Measurements from ENCODE around the gene AXIN2. TPM values are rescaled to one million over a fixed set of nuclear protein-coding genes. Genes with fewer than 3 reads are reported as not detected.

Gene AXIN2
- total RNA-seq, 1 experiment from 2014 or later = 2.4 TPM

- TF ChIP-seq POLR2AphosphoS5 (IDR thresholded peaks at IDR 0.05; ENCODE audit: low read depth, low read length) = no peak
- no peak for TF ChIP-seq REST (IDR thresholded peaks at IDR 0.05; ENCODE audit: insufficient read depth in 1 of 2, low read depth in 2 of 2, low read length in 1 of 2)
- TF ChIP-seq CTCF (IDR thresholded peaks at IDR 0.05) = no peak
- TF ChIP-seq SIN3A (IDR thresholded peaks at IDR 0.05; ENCODE audit: borderline replicate concordance, insufficient read depth, low read depth, low read length) = no peak
- TF ChIP-seq TCF7L2 (IDR thresholded peaks at IDR 0.05; ENCODE audit: low read depth, low read length) = no peak
- H3K36me3 ChIP-seq (ENCODE audit: control insufficient read depth, insufficient read depth, low read length) = no peaks in the 10 kb centered on the region
Observed at GRCh38 chr17:65537343-65537844, 24.1 kb downstream of the AXIN2 start.

GRCh38 chr17:65536573-65537342 is 24.7 kb downstream of the AXIN2 start:
- no peaks in the 10 kb centered on the region for H3K27me3 ChIP-seq (ENCODE audit: control insufficient read depth, insufficient read depth, low read length)
- BruUV-seq (replicated peaks) = no TSS peak
- no peaks in the 10 kb centered on the region for H3K9me3 ChIP-seq (ENCODE audit: control insufficient read depth, insufficient read depth, low read depth, low read length)
- intact Hi-C loops (cut with micrococcal nuclease; ENCODE audit: unreplicated experiment) = no loop called here
- TF ChIP-seq CTCF (IDR thresholded peaks at IDR 0.05) (no peak), TCF7L2 (IDR thresholded peaks at IDR 0.05; ENCODE audit: low read depth, low read length) (no peak), POLR2AphosphoS5 (IDR thresholded peaks at IDR 0.05; ENCODE audit: low read depth, low read length) (no peak), REST (IDR thresholded peaks at IDR 0.05; ENCODE audit: insufficient read depth in 1 of 2, low read depth in 2 of 2, low read length in 1 of 2) (no peak), SIN3A (IDR thresholded peaks at IDR 0.05; ENCODE audit: borderline replicate concordance, insufficient read depth, low read depth, low read length) (no peak)
- DNase-seq (ENCODE audit: low read depth, low spot score) (no peak), ATAC-seq (no peak)
- H3K27ac ChIP-seq (ENCODE audit: low read length) = no peak overlapping the region
- H3K36me3 ChIP-seq (ENCODE audit: control insufficient read depth, insufficient read depth, low read length) = no peaks in the 10 kb centered on the region
- in situ Hi-C loops (cut with HindIII; ENCODE audit: low pct_unique_long_range_greater_than_20kb, low sequenced_read_pairs) = no loop called here
- CTCF ChIA-PET = no interaction called here
- POLR2A ChIA-PET = no interaction called here
- H3K4me3 ChIP-seq (ENCODE audit: low read depth in 2 of 2, low read length in 2 of 2) = no peak overlapping the region
- no peaks in the 10 kb centered on the region for H3K4me1 ChIP-seq (ENCODE audit: control insufficient read depth, insufficient read depth, low read length)

More at GRCh38 chr17:65537343-65537844, 24.1 kb downstream of the AXIN2 start:
- Histone ChIP-seq H3K4me1 (ENCODE audit: control insufficient read depth, insufficient read depth, low read length) (no peaks in the 10 kb centered on the region), H3K27me3 (ENCODE audit: control insufficient read depth, insufficient read depth, low read length) (no peaks in the 10 kb centered on the region), H3K27ac (ENCODE audit: low read length) (no peak overlapping the region), H3K9me3 (ENCODE audit: control insufficient read depth, insufficient read depth, low read depth, low read length) (no peaks in the 10 kb centered on the region), H3K4me3 (ENCODE audit: low read depth in 2 of 2, low read length in 2 of 2) (no peak overlapping the region)
- ATAC-seq (no peak), DNase-seq (ENCODE audit: low read depth, low spot score) (no peak)
- in situ Hi-C loops (cut with HindIII; ENCODE audit: low pct_unique_long_range_greater_than_20kb, low sequenced_read_pairs) (no loop called here), intact Hi-C loops (cut with micrococcal nuclease; ENCODE audit: unreplicated experiment) (no loop called here)
- no TSS peak for BruUV-seq (replicated peaks)
- ChIA-PET POLR2A (no interaction called here), CTCF (no interaction called here)
